ENCODE results near the gene PRSS57.
"Not testable (repeated sequence)": the region's sequence is repeated elsewhere in the genome, so short reads cannot be mapped to it uniquely, and the experiment has no call there.

The PRSS57 gene

DNA sequence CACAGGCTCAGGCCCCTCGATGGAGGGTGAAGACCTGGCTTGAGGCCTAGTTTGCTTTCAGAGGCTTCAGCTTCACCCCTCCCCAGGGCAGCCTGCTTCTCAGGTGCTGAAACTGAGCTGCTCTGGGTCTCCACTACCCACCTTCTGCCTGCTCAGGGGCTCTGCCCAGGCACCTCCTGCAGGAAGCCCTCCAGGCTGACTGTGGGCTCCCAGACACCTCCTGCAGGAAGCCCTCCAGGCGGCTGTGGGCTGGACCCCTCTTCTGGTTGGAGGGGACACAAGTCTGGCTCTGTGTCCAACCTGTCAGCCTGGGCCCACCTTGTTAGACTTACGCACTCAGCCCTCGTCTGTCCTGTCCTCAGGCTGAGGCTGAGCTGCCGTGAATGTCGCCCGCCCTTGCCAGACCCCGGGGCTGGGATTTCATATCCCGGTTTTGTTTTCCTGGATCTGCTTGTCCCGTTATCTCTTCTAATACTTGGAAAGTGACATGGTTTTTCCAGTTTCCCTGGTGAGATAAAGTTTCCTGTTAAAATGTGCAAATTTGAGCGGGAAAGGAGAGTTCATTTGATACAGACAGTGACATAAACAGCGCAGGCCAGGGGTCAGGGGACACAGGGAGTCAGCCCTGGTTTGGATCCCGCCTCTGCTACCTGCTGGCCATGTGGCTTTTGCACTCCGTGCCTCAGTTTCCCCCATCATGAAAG lies 34.9 kb upstream of the PRSS57 start:
- DNase-seq (ENCODE audit: low read depth) = no peak
- TF ChIP-seq, protein P1, sequence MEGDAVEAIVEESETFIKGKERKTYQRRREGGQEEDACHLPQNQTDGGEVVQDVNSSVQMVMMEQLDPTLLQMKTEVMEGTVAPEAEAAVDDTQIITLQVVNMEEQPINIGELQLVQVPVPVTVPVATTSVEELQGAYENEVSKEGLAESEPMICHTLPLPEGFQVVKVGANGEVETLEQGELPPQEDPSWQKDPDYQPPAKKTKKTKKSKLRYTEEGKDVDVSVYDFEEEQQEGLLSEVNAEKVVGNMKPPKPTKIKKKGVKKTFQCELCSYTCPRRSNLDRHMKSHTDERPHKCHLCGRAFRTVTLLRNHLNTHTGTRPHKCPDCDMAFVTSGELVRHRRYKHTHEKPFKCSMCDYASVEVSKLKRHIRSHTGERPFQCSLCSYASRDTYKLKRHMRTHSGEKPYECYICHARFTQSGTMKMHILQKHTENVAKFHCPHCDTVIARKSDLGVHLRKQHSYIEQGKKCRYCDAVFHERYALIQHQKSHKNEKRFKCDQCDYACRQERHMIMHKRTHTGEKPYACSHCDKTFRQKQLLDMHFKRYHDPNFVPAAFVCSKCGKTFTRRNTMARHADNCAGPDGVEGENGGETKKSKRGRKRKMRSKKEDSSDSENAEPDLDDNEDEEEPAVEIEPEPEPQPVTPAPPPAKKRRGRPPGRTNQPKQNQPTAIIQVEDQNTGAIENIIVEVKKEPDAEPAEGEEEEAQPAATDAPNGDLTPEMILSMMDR (IDR thresholded peaks at IDR 0.05; ENCODE audit: insufficient read depth, low read depth, low read length, missing control alignments) = no peak
- no peak overlapping the region for H3K4me3 ChIP-seq (ENCODE audit: low read length)

DNA sequence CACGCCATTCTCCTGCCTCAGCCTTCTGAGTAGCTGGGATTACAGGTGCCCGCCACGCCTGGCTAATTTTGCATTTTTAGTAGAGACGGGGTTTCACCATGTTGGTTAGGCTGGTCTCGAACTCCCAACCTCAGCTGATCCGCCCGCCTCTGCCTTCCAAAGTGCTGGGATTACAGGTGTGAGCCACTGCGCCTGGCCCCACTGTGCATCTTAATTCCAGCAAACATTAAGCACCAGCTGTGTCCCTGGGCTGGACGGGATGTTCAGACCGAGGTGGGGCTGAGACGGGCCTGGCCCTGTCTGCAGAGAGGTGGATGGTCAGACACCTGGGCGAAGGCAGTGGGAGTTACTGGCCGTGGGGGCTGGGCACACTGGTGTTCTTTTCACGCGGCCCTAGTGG lies 34.3 kb upstream of the PRSS57 start:
- not testable (repeated sequence) for DNase-seq (ENCODE audit: low read depth); H3K4me3 ChIP-seq (ENCODE audit: low read length)

- H3K4me3 ChIP-seq (ENCODE audit: low read length) = no peak overlapping the region
- no peak for DNase-seq (ENCODE audit: low read depth)
- TF ChIP-seq, protein P1 (IDR thresholded peaks at IDR 0.05; ENCODE audit: insufficient read depth, low read depth, low read length, missing control alignments) = no peak
Observed at GRCh38 chr19:728011-728410, 32.8 kb upstream of the PRSS57 start.

- H3K4me3 ChIP-seq (ENCODE audit: low read length) = no peak overlapping the region
- no peak for DNase-seq (ENCODE audit: low read depth)
- TF ChIP-seq, protein P1 (IDR thresholded peaks at IDR 0.05; ENCODE audit: insufficient read depth, low read depth, low read length, missing control alignments) = no peak
Observed at GRCh38 chr19:726993-727956, 32.0 kb upstream of the PRSS57 start.

DNA sequence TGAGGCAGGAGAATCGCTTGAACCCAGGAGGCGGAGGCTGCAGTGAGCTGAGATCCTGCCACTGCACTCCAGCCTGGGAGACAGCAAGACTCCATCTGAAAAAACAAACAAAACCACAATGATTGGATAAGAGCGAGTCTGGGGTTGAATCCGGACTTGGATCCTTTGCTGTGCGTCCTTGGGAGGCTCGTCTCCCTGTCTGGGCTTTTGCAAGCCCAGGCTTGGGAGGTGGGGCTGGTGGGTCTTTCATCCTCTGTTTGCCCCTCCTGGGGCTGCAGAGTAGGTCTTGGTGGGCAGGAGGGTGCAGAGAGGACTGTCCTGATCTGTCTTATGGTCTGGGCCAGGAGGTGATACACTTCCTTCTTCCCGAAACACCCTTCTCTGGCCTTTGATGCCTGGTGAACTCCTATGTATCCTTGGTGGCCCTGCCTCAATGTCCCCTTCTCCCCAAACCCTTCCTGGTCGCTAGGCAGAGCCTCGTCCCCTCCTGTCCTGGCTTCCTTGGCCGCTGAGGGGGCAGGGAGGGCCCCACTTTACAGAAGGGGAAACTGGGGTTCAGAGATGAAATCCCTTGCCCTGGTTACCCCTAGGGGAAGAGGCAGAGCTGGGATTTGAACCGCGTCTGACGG lies 30.3 kb upstream of the PRSS57 start:
- no peak for DNase-seq (ENCODE audit: low read depth)
- TF ChIP-seq, protein P1 (IDR thresholded peaks at IDR 0.05; ENCODE audit: insufficient read depth, low read depth, low read length, missing control alignments) = no peak
- no peak overlapping the region for H3K4me3 ChIP-seq (ENCODE audit: low read length)

DNA sequence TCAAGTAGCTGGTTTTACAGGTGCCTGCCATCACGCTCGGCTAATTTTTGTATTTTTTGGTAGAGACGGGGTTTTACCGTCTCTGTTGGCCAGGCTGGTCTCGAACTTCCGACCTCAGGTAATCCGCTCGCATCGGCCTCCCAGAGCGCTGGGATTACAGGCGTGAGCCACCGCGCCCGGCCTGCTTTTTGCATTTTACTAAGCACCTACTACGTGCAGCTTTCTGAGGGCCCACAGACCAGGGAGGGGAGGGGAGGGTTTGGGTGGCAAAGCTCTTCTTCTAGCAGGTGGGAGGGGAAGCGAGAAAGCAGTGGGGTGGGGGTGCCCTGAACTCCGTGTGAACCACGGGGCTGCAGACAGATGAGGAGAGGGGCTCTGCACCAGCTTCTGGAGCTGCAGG lies 28.5 kb upstream of the PRSS57 start:
- TF ChIP-seq, protein P1 (IDR thresholded peaks at IDR 0.05; ENCODE audit: insufficient read depth, low read depth, low read length, missing control alignments) = no peak
- DNase-seq (ENCODE audit: low read depth) = no peak
- no peak overlapping the region for H3K4me3 ChIP-seq (ENCODE audit: low read length)

DNA sequence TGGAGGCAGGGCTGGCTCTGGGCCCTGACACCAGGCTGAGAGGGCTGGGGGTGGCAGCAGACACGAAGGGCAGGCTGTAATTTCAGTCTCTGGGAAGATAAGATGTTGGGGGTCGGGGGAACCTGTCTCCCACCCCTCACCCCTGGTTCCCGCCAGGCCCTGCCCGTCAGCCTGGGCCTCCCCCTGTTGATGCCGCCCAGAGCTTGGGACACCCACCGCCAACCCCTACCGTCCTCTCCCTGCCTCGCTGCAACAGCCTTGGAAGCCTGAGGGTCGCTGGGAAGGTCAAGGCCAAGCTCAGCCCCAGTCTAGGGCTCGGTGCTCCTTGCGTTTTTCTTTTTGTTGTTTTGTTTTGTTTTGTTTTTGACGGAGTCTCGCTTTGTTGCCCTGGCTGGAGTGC lies 28.0 kb upstream of the PRSS57 start:
- TF ChIP-seq, protein P1 (IDR thresholded peaks at IDR 0.05; ENCODE audit: insufficient read depth, low read depth, low read length, missing control alignments) = no peak
- H3K4me3 ChIP-seq (ENCODE audit: low read length) = no peak overlapping the region
- no peak for DNase-seq (ENCODE audit: low read depth)

Measured in epithelial cell of esophagus (primary cell).